Activated CD8-positive, alpha-beta memory T cell treated with anti-CD3 and anti-CD28 coated beads for 36 hours (primary cell): ENCODE measurements around the gene XRCC3. TPM values are rescaled to one million over a fixed set of nuclear protein-coding genes. Genes with fewer than 3 reads are reported as not detected.

Source experiments
- CTCF ChIA-PET: fragments of 350-600 bp; sonication (Branson Sonifier 250); formaldehyde crosslinking; loops from one replicate; lab custom pipeline; 2021; ENCODE audit warnings: antibody characterized with exemption; lab: Charles Lee
- POLR2A ChIA-PET: fragments of 350-600 bp; sonication (Branson Sonifier 250); formaldehyde crosslinking; loops from one replicate; lab custom pipeline; 2021; ENCODE audit warnings: antibody characterized with exemption; lab: Charles Lee
- total RNA-seq, 2 experiments: library from RNA; stranded (reverse); gene quantifications; one replicate each; pipeline ENCODE4 v1.2.3, GENCODE V29; 2021

Gene XRCC3
- total RNA-seq, 2 experiments from 2014 or later, result 60.7 to 63.5 TPM

DNA sequence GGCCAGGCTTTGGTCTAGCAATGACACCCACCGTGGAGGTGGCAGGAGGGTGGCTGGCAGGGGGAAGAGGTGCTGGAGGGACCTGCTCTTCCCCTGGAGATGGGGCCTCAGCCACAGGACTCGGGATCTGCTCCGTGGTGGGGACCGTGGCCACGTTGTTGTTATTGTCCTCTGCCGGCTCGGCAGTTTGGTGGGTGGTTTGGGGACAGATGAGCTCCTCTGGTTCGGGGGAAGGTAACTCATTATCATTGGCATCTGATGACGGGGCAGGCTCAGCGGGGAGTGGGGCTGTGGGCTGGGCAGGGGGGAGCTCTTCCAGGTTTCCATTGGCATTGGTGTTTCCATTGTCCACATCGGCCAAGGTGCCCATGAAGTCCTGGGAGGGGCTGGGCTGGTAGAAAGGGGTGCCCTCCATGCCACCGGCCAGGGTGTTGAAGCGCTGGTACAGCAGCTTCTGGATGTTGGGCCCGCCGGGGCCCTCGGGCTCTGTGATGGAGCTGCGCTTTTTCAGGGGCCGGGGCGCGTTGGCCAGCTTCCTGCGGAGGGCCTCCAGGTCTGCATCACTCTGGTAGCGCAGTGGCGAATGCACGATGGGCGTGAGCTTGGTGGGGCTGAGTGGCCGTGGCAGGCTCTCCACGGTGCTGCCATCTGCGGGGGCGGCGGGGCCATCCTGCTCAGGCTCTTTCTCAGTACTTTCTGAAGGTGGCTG, 24.7 kb upstream of the XRCC3 start:
- POLR2A ChIA-PET, result no interaction called here

DNA sequence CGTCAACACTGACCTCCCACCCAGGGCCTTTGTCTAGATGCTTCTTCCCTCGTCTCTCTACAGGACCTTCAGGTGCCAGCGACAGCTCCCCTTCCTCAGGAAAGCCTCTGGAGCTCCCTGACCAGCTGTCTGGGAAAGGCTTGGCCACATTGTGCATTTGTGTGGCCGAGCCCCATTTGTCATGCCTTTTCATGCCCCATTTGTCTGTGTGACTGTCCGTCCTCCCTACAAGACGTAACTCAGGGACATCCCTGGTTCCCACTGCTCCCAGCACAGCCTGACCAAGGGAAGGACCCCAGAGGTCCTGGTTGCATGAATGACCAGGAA, 24.2 kb upstream of the XRCC3 start:
- CTCF ChIA-PET, result no interaction called here
- POLR2A ChIA-PET, result no interaction called here

More for the DNA sequence above, 24.7 kb upstream of the XRCC3 start:
- CTCF ChIA-PET, result interaction anchor here (1.2 kb wide), 1 partner anchor 12 kb away, joined by 3 read pairs; no protein-coding TSS in a partner anchor

DNA sequence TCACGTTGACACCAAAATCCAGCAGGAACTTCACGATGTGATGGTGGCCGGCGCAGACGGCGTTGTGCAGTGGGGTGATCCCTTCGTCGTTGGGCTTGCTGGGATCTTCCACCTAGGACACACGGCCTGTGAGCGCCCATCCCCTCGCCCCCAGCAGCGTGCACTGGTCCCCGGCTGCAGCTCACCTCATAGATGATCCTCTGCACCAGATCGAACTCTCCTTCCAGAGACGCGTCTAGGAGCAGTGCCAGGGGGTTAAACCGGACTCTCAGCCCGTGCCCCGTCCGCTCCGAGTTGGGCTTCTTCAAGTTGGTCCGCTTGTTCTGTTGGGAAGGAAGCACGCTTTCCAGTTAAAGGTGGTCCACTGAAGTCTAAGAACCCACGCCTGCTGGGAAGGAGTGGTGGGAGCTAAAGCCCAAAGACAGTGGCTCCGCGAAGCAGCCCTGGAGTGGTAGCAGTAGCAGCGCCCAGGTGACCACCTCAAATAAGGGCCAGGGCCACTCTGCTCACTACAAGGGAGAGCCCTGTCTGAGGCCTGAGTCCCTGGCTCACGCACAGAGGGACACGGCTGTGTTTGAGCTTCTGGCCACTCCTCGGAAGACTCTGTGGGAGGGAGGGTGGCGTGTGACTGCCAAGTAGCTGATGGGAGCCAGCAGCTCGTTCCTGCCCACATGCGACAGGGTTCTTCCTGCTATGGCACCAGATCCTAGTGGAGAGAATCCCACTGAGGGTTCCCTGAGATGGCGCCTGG, 23.6 kb upstream of the XRCC3 start:
- ChIA-PET CTCF (no interaction called here), POLR2A (no interaction called here)

DNA sequence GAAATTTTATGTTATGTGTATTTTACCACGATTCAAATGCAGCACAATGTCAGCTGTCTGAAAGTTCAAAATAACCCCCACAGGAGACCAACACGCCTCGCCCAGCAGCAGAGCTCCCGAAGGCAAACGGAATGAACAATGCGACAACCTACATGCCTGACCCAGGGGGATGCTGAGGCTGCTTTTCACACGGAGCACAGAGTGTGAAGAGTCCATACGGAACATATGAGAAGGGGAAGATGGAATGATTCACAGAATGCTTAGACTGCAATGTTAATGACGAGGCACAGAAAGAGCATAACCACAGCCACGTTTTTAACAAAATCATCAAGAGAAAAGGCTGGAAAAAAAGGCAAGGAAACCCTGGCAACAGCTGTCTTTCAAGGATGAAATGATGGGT, 22.9 kb upstream of the XRCC3 start:
- POLR2A ChIA-PET, result no interaction called here
- CTCF ChIA-PET, result no interaction called here

DNA sequence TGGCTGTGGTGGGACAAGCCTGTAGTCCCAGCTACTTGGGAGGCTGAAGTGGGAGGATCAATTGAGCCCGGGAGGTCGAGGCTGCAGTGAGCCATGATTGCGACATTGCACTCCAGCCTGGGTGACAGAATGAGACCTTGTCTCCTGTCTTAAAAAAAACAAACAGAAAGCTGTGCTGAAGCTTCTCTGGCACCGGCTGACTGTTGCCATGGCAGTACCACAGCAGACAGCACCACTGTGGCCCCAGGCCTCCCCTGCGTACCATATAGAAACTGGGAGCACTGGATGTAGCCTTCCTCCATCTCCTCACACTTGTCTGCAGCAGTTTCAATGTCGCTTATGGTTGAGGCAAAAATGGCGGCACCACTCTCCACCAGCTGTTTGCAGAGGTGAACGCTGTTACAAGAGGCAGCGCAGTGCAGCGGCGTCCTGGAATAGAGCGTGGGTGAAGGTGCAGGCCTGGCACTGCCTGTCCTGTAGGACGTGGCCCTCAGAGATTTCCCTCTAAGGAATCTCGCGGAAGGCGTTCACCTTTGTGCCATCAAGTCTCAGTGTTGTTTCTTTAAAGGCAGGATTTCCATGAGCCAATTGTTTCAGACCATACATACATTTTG, 22.3 kb upstream of the XRCC3 start:
- ChIA-PET CTCF (no interaction called here), POLR2A (no interaction called here)

DNA sequence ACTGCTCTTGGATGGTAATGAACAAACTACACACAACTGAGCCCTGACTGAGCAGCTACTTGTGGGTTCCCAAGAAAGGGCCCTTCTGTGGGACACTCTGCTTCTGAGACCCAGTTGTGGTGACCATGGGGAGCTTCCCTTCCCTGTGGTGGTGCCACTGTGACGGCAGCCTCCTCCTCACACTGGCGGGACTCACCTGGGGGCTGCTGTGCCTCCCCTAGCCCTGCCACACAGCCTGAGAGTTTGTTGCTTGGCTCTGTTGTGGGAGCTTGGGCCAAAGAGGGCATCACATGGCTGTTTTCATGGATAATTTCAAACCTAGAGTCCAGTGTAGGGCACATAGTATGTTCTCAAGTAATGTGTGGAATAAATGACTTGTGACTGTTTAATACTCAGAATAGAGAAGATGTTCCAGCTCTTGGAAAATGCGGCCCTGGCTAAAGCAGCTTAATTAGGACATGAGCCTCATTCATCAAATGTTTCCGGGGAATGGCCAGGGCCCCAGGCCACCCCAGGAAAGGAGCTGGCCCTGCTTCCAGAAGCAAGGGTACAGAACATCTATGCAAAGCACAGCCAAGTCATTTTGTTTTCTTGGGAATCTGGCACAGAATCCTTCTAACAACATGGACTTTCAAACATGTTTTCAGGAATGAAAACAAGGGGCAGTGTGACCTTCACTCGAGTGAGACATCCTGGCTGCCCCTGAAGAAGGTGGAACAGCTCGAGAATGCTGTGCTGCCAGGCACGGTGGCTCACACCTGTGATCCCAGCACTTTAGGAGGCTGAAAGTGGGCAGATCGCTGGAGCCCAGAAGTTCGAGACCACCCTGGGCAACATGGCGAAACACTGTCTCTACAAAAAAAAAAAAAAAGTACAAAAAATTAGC, 21.5 kb upstream of the XRCC3 start:
- ChIA-PET POLR2A (no interaction called here), CTCF (no interaction called here)

DNA sequence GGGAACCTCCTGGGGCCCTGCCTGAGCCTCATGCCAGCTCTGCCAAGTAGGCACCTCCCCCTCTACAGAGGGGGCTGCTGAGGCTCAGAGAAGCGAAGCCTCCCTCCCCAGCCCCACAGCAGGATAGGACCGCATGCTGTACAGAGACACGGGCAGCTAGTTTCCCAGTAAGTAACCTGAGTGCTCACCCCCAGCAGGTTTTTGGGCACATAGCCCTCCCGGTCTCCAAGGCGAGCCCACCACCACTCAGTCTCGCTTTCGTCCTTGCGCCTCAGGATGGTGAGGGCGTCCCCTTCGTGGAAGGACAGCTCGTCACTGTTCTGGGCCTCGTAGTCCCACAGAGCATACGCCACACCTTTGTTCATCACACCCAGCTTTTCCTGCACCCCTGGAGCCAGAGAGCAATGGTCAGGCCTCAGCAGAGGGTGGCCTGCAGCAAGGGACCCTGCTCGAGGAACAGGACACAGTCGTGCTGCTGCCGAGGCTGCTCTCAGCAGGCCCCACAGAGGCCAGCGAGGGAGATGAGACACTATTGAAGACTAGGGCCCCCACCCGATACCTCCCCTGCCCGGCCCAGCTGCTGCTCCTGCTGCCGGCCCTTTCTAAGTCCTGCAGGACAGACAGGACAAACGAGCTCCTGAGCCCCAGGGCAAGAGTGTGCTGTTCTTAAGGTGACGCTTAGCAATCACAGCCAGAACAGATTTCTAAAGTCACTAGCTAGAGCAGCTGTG, 20.7 kb upstream of the XRCC3 start:
- ChIA-PET POLR2A (no interaction called here), CTCF (no interaction called here)

DNA sequence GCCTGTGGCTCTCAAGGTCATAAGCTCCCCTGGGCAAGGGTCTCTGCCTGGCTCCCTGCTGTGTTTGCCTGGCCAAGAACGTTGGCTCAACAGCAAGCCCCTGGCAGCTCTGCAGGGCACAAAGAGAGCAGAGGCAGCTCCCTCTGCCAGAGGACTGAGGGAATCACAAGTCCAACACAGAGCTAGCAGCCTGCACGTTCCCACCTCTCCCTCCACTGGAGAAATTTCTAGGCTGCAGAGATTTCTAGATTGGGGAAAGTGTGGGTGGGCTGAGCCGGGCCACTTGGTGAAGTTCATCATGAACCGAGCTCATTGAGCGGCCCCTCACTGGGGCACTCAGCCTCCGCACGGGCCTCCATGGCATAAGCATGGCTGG, 20.2 kb upstream of the XRCC3 start:
- ChIA-PET POLR2A (no interaction called here), CTCF (no interaction called here)

DNA sequence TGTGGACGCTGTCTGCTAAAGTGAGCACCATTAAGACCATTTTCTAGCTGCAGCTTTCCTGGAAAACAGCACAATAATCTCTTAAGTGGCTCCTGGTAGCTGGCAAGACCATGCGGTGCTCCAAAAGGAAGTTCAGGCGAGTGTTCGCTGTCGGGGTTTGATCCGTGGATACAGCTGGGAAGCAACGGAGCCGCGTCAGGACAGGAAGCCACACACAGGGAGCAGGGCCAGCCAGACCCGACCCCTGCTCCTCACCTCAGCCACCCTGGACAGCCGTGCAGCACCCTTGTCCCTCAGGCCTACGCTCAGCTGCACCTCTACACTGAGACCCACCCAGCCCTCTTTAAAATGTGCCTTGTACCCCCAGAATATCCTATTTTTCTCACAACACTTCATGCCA, 19.8 kb upstream of the XRCC3 start:
- ChIA-PET POLR2A (no interaction called here), CTCF (no interaction called here)

DNA sequence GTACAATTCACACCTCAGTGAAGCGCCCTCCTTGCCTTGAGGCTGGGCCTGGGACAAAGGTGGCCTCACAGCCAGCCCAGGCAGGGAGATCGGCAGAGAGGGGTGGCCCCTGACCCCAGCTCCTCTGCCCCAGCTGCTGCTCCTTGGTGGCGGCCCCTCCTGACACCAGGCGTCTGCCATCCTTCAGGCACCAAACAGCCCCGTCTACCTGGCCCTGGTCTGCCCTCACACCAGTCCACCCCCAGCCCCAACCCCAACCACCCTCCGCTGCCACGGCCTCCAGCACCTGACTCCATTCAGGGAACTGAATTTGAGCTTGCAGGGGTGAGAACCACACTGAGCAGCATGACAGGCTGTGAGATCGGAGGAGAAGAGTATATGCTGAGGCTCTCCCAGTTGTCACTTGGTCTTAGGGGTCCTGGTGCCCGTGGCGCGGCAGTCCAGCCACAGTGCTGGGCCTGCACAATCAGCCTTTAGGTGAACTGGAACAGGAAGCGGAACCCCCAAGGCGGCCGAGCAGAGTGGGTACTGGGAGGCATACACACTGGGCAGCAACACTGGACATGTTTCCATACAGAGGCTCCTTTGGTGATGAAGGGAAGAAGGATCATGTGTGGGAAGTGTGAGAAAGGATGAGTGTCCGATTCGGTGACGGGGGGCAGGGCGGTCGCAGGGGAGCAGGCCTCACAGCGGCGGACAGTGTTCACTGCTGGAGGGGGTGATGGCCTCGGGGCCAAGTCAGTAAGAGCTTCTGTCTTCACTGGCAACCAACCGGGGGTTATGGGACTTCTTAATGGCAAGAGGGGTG, 19.0 kb upstream of the XRCC3 start:
- POLR2A ChIA-PET, result interaction anchor here (0.6 kb wide), 1 partner anchor 31 kb away, joined by 5 read pairs; no protein-coding TSS in a partner anchor

DNA sequence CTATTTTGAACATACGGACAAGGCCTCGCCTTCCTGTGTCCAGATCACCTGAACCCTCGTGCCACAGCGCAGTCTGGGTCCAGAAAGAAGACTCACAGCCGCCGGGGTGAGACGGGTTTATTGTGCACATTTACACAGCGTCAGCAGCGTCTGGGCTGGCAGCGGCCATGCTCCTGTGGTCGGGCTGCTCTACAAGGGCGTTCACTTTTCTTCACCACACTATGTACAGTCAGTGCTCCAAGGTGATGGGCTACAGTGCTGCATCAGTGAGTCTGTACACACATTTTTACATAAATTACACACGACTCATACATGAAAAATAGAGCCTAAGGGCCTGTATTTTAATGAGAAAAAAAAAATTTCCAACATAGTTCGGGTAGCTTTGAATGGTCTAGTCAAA, 18.4 kb upstream of the XRCC3 start:
- POLR2A ChIA-PET, result no interaction called here
- CTCF ChIA-PET, result interaction anchor here (0.6 kb wide), 1 partner anchor 108 kb away, joined by 3 read pairs; no protein-coding TSS in a partner anchor

More for the DNA sequence above, 19.0 kb upstream of the XRCC3 start:
- CTCF ChIA-PET, result interaction anchor here (0.6 kb wide), 2 partner anchors 109 to 130 kb away, joined by 3 read pairs; no protein-coding TSS in a partner anchor

DNA sequence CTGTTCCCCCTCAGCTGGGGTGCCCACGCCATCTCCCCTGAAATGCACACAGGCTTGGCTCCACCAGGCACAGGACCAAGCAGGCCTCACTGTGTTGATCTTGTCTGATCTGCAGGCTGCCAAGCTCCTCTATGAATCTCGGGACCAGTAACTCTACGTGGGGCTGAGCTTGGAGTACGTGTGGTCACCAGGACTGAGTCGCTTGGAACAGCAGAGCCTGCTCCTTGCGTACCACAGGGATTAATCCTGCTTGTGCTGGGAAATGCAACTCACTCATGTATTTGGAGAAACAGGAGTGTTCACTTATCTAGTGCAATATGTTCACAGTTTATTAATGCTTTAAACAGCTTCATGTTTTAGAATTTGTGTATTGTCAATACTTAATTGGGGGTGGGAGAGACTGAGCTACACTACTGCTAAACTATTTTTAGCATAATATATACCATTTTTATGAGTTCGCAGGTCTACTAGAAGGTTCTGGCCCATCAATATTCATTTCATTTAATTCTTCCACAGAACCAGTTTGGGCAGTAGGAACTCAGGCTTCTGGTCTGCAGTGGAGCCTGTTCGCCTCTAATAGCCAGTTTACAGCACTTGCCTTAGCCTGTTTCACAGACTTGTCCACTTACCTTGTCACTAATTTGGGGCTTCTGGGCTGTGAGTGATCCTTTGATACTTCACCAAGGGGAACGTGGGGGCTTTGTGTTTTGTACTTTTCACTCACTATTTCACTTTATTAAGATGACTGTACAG, 17.8 kb upstream of the XRCC3 start:
- ChIA-PET POLR2A (no interaction called here), CTCF (no interaction called here)

DNA sequence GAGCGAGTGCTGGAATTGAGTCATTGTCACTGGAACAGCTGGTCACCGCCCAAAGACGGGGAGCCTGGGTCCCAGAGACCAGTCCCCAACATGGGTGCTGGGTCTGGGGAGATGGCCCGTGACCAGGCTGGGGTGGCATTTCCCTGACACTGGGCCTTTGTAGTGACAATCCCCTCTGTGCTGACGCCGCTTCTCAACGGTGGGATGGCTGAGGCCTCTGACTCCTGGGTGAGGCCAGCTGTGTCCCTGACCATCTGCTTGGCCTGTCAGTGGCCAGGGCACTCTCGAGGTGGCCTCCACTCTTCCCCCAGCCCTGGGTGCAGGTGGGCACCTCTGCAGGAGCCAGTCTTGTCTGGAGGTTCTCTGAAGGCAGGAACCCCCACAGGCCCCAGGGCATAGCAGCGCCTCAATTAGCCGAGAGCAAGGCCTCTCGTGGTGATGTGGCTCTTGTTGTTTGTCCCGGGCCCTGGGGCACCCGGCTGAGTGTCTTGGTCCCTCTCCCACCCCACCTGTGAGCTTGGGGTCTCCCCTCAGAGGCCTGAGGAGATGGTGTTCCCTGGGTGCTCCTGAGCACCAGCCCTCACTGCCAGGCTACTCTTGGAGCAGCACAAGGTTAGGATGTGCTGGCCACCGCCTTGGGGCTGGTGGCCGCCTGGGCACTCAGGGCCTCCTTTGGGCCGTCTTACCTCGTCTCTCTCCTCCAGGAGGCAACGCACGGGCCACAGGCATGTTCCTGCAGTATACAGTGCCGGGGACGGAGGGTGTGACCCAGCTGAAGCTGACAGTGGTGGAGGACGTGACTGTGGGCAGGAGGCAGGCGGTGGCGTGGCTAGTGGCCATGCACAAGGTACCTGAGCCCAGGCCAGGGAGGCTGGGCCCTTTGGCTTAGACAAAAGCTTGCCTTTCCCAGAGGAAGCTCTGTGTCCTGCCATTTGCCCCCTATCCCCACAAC, 16.9 kb upstream of the XRCC3 start:
- ChIA-PET POLR2A (no interaction called here), CTCF (no interaction called here)

DNA sequence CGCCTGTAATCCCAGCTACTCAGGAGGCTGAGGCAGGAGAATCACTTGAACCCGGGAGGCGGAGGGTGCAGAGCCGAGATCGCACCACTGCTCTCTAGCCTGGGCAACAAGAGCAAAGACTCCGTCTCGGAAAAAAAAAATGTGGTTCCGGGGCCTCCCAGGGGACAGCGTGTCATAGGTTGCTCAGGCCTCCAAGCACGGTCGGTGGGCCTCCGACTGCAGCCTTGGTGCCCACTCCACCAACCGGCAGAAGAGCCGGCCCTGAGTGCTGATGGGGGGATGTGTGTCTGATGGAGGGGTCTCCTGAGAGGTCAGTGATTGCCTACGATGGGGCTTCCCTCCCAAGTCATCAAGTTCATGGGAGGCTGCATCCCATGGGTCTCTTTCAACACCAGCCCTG, 16.2 kb upstream of the XRCC3 start:
- ChIA-PET POLR2A (no interaction called here), CTCF (no interaction called here)

DNA sequence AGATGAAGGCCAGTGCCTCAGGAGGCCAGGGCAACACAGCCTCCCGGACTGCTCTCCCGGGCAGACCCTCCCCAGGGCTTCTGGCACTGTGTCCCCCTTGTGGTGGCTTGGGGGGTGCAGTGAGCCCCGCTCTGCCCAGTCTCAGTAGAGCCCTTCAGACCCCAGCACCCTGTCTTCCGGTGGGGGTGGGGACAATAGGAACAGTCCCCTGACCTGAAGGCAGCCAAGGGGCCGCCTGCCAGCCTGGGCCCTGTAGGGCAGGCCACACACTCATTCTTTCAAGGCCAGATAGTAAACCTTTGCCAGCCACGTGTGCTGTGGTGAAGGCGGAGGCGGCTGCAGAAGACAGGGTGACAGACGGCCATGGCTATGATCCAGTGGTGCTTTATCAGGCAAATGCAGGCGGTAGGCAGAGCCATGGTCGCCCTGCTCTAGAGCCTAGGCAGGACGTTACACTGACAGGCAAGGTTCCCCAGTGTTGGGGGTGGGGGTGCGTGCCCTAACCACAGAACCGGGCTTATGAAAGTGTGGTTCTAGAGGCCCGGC, 15.3 kb upstream of the XRCC3 start:
- CTCF ChIA-PET, result no interaction called here
- POLR2A ChIA-PET, result no interaction called here
